GM19324 (cell line): ENCODE results near the gene FRRS1.

Experiments used
- ATAC-seq: cut with Tn5 transposase; IDR thresholded peaks from one replicate; pipeline ENCODE4 v1.9.1; 2021; ENCODE audit warnings: mild to moderate bottlenecking, moderate library complexity; ENCODE audit not compliant: unreplicated experiment, low FRiP score

The FRRS1 gene

DNA sequence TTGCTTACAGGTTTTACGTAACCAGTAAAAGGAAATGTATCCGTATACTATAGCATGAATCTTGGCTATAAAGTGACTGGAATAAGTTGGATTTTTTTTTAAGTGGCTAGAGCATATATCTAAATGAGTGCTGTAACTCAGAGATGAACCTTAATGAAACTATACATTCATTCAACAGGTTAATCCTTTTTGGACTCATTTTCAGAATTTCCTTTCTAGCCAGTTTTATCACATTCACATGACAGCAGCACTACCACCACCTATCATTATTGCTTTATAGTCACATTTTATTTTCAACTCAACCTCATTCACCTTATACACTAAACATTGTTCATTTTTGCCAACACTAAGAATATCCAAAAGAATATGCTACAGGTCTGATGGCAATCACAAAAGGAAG lies 30.6 kb downstream of the FRRS1 start:
- no peak for ATAC-seq

DNA sequence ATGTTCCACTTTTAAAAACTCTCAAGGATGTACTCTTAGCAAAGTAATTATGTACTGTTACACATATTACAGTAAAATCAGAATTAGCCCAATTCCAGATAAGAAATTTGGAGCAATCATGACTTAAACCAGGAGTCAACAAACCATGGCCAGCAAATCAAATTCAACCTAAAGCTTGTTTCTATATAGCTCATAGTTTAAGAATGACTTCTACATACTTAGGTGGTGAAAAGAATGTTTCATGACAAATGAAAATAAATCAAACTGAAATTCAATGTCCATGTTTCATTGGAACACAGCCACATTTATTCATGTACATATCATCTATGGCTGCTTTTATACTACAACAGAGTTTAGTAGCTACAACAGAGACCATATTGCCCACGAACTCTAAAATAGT lies 35.1 kb downstream of the FRRS1 start:
- ATAC-seq: no peak

DNA sequence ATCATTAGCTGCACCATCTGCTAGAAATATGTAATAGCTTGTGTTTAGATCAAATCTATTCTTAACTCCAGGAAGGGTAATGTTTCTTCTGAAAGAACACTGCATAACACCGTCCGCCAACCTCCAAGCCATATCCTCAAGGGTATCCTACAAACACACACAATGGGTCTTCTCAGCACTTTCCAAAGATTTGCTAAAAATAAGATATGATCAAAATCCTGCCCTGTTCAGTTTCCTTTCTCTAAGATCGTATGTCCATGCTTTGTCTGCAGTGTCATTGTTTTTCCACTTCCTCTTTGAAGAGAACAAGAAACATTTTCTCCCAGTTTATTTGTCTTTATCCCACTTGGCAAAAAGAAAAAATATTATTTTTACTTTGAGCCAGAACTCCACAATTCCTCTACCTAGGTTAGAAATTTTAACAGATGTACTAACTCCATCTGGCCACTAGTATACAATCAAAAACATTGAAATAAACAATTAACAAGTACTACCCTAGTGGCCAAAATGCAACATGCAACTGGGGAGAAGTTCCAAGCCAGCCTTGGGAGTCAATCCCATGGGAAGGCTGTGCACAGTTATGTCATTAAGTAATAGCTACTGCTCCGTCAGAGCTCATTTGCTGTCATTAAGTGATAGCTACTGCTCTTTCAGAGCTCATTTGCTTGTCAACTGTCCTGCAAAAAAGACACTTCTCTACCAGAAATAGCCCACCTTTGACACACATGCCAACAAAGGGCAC lies 37.8 kb downstream of the FRRS1 start:
- ATAC-seq: no peak

DNA sequence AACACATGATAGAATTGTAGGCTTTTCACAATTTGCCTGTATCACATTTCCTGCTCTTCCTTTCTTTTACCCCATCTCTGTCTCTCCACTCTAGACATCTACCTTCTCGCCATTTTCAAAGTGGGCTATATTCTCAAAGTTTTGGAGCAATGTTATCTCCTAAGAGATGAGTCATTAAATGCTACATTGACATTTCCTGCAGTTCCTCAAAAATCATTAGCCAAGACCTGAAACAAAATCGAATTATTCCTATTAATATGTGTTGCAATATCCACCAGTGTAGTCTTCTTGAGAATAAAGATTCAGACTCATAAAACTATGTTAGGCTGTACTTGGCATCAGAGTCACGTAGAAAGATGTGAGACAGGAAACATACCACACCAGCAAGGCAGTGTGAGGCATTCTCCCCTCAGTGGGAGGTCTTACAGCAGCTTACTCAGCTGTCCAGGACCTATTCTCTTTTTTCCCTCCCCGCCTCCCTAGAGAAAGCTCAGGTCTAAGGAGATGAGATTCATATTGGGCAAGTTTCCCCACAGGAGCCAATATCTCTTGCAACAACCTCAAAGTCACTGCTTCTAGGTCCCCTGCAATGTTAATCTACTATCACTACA lies 38.8 kb downstream of the FRRS1 start:
- no peak for ATAC-seq

DNA sequence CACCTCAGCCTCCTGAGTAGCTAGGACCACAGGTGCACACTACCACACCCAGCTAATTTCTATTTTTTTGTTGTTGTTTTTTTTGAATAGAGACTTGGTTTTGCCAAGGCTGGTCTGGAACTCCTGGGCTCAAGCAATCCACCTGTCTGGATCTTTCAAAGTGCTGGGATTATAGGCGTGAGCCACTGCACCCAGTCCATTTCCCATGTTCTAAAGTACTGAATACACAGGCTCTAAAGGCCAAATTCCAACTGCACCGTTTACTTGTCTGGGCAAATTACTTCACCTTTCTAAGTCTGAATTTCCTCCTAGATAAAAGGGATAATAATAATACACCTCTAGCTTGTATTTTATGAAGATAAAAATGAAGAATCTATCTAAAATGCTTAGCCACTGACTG lies 39.6 kb downstream of the FRRS1 start:
- ATAC-seq: no peak

DNA sequence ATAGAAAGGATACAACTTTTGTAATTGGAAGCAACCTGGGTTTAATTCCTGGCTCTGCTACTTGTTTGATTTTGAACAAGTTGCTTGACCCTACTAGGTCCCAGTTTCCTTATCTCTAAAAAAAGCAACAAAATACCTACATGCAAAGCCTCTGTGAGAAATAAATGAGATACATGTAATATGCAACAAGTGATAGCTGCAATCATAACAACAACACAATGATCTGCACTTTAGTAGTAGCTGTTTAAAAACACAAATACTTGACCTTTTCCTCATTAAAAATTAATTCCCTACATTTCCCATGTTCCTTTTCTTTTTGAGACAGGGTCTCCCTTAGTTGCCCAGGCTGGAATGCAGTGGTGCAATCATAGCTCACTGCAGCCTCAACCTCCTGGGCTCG lies 40.0 kb downstream of the FRRS1 start:
- no peak for ATAC-seq

DNA sequence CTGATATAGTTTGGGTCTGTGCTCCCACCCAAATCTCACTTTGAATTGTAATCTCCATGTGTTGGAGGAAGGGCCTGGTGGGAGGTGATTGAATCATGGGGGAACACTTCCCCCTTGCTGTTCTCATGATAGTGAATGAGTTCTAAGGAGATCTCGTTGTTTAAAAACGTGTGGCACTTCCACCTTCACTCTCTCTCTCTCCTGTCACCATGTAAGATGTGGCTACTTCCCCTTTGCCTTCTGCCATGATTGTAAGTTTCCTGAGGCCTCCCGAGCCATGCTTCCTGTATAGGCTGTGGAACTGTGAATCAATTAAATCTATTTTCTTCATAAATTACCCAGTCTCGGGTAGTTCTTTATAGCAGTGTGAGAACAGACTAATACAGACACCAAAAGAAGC lies 40.4 kb downstream of the FRRS1 start:
- no peak for ATAC-seq

DNA sequence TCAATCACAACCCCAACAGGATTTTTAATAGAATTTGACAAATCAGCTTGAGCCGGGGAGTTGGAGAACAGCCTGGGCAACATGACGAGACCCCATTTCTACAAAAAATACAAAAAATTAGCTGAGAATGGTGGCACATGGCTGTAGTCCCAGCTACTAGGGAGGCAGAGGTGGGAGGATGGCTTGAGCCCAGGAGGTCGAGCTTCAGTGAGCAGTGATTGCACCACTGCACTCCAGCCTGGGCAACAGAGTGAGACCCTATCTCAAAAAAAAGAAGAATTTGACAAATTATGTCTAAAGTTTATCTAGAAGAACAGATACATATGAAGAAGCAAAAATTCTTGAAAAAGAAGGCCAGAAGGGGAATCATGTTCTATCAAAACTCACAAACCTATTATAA lies 43.2 kb downstream of the FRRS1 start:
- no peak for ATAC-seq

DNA sequence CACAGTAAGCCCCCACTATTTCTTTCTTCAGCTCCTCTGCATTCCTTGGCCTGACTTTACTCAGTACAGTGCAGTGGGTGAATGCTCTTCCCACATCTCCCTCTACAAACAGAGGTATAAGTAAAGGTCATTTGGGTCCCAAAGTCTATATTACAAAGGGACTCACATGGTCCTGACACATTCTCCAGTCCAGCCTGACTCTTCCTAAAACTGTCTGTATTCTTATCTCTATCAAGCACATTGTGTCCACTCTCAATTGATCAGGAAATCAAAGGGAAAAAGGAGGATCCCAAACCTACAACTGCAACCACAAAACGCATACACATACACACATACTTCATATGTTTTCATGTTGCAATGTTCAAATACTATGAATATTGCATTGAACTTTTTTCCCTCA lies 49.4 kb downstream of the FRRS1 start:
- ATAC-seq: no peak

DNA sequence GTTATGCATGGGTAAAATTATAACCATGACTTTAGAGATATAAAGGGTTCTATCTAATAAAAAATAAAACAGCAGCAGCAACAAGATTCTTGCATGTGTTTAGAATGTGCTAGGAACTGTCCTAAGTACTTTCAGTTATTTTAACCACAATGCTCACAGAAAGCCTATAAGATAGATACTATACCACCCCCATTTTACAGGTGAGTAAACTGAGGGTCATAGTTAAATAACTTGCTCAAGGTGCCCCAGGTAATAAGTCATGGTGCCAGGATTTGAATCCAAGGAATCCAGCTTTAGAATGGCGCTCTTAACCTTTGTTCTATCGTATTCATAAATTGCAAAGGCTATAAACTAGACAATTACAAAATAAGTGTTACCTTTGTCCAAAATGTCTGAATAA lies 53.4 kb downstream of the FRRS1 start:
- ATAC-seq: no peak

DNA sequence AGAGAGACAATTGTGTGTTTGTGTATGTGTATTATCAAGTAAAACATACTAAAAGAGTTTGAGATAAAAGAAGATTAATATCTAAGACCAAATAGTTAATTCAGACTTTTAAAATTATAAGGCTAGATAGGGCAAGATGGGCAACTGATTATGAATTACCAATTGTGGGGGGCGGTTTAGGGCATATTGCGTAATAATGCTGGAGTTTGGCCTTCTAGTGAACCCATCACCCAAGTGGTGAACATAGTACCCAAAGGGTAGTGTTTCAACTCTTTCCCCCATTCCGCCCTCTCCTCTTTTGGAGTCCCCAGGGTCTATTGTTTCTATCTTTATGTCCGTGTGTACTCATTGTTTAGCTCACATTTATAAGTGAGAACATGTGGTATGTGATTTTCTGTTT lies 55.4 kb downstream of the FRRS1 start:
- ATAC-seq: no peak

DNA sequence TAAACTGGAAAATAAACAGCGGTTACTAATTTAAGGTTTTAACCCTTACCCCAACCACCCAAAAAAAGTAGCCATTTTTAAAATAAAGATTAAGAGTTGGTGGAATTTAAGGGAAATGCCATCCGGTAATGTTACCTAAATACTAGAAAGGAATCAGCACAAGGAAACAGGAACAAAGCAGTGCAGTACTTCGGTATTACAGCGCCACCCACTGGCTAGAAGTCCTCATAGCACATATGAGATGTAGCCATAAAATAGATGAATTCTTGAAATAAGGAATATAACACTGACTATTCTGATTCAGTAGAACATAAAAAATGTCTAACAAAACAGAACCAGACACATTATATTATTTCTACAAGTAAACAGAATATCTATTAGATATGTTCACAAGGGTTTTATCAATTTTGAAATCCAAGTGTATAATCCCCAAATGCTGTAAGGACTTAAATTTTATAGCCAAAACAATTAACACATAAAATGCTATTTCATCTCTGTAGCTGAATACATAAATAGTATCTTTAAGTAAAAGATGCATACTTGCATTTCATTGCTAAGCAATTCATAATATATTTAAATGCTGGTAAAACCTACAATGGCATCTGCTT lies 58.8 kb downstream of the FRRS1 start:
- no peak for ATAC-seq

DNA sequence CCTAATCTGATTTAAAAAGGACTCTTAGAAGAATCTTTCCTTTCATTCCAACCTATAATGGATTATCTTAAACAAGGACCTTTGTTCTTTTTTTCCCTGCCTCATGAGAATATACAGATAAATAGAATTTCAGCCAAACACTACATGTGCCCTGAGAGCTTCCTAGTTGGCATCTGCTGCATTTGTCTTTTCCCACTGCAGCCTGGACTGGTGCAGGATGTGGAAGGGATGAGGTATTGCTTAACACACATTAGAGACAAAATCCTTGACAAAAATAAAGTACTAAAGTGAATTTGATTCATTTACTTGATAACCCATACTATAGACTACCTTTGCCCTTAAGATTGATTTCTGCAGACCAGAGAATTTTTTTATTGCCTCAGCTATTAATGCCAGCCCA lies 61.0 kb downstream of the FRRS1 start:
- ATAC-seq: no peak

DNA sequence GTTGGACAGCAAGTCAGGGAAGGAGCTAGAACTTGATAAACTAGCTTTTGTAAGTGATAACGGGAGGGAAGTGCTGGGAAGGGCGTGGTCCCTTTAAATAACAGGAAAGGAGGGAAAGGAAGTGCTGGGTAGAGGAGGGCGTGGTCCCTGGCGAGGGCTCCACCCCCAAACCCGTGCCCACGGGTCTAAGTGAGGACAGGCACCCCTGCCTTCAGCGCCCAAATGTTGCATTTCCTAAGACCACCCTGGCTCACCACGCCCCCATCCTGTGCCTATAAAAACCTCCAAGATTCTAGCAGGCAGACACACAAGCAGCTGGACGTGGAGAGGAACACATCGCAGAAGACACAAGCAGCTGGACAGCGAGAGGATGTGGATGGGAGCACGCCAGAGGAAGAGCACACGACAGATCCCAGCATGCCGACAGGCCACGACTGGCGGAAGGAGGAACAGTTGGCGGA lies 62.0 kb downstream of the FRRS1 start:
- no peak for ATAC-seq

DNA sequence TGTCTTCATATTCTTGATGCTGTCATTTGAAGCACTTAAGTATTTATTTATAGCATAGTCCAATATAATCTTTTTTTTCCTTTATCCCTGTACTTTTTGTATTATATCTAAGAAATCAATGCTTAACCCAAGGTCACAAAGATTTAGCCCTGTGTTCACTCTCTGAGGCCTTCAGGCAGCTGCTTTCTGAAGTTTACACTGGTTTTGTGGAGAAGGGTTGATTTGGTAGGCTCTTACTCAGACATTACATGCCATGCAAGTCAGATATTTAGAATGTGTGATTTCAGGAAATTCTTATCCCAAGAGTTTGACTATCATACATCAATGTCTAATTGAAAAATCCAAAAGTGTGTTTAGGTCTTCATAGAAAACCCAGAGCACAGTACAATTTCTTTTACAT lies 64.2 kb downstream of the FRRS1 start:
- no peak for ATAC-seq

DNA sequence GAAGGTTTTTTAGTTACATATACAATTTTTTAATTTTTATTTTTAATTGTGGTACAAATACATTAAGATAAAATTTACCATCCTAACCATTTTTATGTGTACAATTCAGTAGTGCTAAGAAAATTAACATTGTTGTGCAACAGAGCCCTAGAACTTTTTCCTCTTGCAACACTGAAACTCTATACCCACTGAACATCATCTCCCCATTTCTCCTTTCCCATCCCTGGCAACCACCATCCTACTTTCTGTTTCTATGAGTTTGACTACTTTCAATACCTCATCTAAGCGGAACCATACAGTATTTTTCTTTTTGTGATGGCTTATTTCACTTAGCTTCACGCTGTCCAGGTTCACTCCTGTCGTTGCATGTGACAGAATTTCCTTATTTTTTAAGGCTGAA lies 66.4 kb downstream of the FRRS1 start:
- ATAC-seq: no peak

DNA sequence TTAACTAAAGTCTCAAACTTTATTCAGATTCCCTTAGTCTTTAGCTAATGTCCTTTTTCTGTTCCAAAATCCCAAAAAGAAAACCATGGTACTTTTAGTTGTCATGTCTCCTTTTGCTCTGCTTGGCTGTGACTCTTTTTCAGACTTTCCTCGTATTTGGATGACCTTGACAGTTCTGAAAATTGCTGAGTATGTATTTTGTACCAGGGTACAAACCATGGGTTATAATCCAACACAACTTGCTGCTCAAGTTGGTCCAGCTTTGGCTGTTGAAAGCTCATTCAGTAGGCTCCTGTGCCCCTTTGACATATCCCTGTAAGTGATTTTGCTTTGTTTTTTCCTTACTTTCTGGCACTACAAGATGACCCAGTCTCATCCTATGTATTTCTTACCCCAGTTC lies 68.9 kb downstream of the FRRS1 start:
- no peak for ATAC-seq

DNA sequence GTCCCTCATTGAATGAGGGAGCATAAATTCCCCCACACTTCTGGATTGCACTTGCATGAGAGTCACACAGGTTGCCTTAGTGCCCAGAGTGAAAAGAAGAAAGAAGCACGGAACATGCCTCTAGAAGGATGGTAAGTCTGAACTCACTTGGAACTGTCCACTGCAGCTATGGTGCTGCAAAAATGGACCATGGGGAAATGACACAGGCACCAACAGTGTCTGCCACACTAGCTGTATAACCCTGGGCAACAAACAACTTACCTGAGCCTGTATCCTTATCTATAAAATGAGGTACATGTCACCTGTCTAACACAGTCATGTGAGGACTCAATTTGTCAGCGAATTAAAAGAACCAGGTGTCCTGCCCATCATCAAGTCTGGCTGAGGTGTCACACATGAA lies 69.8 kb downstream of the FRRS1 start:
- no peak for ATAC-seq

DNA sequence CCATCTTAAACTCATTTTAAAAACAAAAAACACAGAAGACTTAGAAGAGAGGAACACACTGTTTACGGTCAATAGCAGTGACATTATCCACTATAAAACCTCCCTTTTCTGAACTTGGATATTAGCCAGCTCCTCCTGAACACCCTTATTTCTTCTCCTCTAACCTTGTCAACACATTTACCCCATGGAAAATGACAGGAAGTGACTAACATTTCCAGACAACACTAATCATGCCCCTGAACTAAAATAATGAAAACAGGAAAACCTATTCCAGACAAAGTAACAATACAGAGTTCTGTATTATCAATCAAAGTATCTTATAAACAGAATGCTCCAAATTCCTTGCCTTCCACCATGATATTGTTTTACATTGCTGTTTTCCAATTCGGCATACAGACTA lies 75.3 kb downstream of the FRRS1 start:
- ATAC-seq: no peak

DNA sequence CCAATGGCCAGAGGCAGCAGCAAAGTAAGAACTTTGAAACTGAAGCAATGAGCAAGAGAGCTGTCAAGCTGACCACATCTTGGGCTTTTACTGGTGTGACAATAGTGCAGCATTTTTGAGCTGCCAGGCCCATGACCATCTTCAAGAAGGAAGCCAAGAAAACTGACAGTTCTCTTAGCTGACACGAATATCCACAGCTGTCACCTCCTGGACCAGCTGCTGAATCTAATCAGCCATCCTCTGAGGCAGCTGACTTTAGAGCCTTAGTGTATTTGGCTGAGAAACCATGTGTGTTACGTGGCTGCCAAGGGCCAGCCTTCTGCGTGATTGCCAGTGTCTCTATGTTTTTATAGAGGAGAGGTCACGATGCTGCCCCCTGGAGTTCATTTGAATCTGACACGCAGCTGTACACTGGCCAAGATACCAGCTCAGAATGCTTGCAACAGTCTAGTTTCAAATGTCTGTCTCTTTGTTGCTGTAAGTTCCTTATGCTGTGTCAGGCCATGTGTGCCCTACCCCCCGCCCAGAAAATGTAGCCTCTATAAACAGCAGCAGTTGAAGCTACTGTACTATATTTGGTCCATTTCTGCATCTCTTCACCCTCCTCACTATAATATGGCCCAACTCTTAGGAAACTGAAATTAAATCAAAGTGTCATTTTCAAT lies 80.8 kb downstream of the FRRS1 start:
- peak; percentile 95 for ATAC-seq

DNA sequence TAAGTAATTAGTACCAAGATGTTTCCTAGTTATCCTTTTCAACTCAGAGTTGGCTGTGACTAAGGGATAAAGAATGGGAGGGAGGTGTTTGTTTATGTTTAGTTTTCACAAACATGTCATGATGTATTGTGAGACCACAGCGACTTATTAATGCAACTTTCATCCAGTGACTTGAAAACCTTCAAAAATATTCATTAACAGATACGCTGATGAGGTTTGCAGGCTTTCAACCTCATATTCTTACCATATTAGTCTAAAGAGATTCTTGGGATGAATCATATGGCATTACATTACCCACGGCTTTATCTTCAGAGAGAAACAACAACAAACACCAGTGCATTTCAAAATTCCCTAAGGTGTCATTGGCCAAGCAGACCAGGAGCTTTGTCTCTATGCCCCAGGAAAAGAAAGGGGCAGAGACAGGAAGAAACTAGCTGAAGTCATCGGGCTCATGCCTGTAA lies 84.1 kb downstream of the FRRS1 start:
- no peak for ATAC-seq
